BJ (cell line): Measurements from ENCODE around the gene LSM8. TPM values are rescaled to one million over a fixed set of nuclear protein-coding genes. Genes with fewer than 3 reads are reported as not detected.
A peak's percentile ranks its signal among the peaks of the same experiment; 100 is the strongest.

Source experiments
- CTCF ChIA-PET: fragments of 350-600 bp; formaldehyde crosslinking; extraction: SDS; loops from one replicate; lab custom pipeline; 2021; ENCODE audit warnings: antibody characterized with exemption, inconsistent platforms; lab: Yijun Ruan, JAX
- POLR2A ChIA-PET: fragments of 300-600 bp; sonication (Branson Sonifier 250); formaldehyde crosslinking; extraction: SDS; loops from one replicate; lab custom pipeline; 2021; ENCODE audit warnings: antibody characterized with exemption; lab: Charles Lee
- DNase-seq: peaks from one replicate; pipeline ENCODE4 v3.0.0-alpha.2; 2011; ENCODE audit warnings: low read depth
- H3K27me3 ChIP-seq: 2 replicates; pipeline ENCODE4 v1.6.0; 2011; ENCODE audit warnings: low read length; ENCODE audit not compliant: control insufficient read depth, insufficient read depth
- H3K36me3 ChIP-seq: 2 replicates; pipeline ENCODE4 v1.5.1; 2011; ENCODE audit warnings: low read length; ENCODE audit not compliant: control insufficient read depth, insufficient read depth
- H3K4me3 ChIP-seq: 2 replicates; pipeline ENCODE4 v1.5.1; 2011; ENCODE audit warnings: low read depth, mild to moderate bottlenecking, control low read depth, low read length
- polyA plus RNA-seq: library from polyadenylated mRNA; depleted of rRNA; stranded (reverse); fragments of >200 nt; gene quantifications from 2 replicates; pipeline ENCODE4 v1.2.3, GENCODE V29; 2011
- TF ChIP-seq, protein P1 (sequence below): IDR thresholded peaks from 2 replicates; pipeline ENCODE4 v1.5.1; 2011; ENCODE audit warnings: low read depth, mild to moderate bottlenecking, control low read depth, inconsistent platforms, low read length, moderate library complexity; ENCODE audit not compliant: insufficient read depth

The LSM8 gene
- polyA plus RNA-seq, 1 experiment = 49.5 TPM

GRCh38 chr7:118149394-118149793 lies 34.6 kb upstream of the LSM8 start:
- CTCF ChIA-PET = interaction anchor here (1.3 kb wide), 1 partner anchor 12 kb away, joined by 4 read pairs; no protein-coding TSS in a partner anchor
- POLR2A ChIA-PET = no interaction called here

DNA sequence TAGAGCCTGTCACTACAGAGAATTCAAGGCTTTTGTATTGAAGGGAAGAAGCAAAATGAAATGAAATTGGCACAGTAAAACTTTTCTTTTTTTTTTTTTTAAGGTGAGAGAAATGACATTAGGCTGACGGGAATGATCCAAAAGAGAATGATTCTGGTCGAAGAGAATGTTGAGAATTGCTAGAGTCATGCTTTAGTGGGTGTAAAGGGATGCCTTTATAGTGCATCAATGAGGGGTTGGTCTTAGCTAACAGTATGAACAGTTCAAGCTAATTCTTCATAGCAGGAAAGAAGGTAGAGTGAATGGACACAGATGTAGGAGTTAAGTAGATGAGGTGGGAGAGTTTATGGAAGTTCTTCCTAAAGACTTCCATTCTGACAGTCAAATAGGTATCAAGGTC lies 32.3 kb upstream of the LSM8 start:
- no peak overlapping the region for H3K4me3 ChIP-seq
- no peaks in the 10 kb centered on the region for H3K27me3 ChIP-seq
- ChIA-PET CTCF (no interaction called here), POLR2A (interaction anchor here (0.8 kb wide), 1 partner anchor 18 kb away, joined by 3 read pairs; no protein-coding TSS in a partner anchor)
- DNase-seq = no peak
- no peaks in the 10 kb centered on the region for H3K36me3 ChIP-seq
- TF ChIP-seq, protein P1, sequence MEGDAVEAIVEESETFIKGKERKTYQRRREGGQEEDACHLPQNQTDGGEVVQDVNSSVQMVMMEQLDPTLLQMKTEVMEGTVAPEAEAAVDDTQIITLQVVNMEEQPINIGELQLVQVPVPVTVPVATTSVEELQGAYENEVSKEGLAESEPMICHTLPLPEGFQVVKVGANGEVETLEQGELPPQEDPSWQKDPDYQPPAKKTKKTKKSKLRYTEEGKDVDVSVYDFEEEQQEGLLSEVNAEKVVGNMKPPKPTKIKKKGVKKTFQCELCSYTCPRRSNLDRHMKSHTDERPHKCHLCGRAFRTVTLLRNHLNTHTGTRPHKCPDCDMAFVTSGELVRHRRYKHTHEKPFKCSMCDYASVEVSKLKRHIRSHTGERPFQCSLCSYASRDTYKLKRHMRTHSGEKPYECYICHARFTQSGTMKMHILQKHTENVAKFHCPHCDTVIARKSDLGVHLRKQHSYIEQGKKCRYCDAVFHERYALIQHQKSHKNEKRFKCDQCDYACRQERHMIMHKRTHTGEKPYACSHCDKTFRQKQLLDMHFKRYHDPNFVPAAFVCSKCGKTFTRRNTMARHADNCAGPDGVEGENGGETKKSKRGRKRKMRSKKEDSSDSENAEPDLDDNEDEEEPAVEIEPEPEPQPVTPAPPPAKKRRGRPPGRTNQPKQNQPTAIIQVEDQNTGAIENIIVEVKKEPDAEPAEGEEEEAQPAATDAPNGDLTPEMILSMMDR = no peak

More at GRCh38 chr7:118149394-118149793, 34.6 kb upstream of the LSM8 start:
- TF ChIP-seq, protein P1 = no peak
- Histone ChIP-seq H3K27me3 (no peaks in the 10 kb centered on the region), H3K36me3 (no peaks in the 10 kb centered on the region), H3K4me3 (no peak overlapping the region)
- DNase-seq = no peak

- Histone ChIP-seq H3K4me3 (no peak overlapping the region), H3K27me3 (no peaks in the 10 kb centered on the region), H3K36me3 (no peaks in the 10 kb centered on the region)
- ChIA-PET POLR2A (interaction anchor here (0.8 kb wide), 1 partner anchor 17 kb away, joined by 3 read pairs; no protein-coding TSS in a partner anchor), CTCF (interaction anchor here (0.9 to 2.0 kb wide), 2 partner anchors 22 to 400 kb away, joined by 3 to 4 read pairs; no protein-coding TSS in a partner anchor)
- TF ChIP-seq, protein P1 = no peak
- no peak for DNase-seq
Observed at GRCh38 chr7:118152149-118152548, 31.8 kb upstream of the LSM8 start.

GRCh38 chr7:118152654-118153053 lies 31.3 kb upstream of the LSM8 start:
- no peaks in the 10 kb centered on the region for H3K36me3 ChIP-seq
- H3K4me3 ChIP-seq = no peak overlapping the region
- no peaks in the 10 kb centered on the region for H3K27me3 ChIP-seq
- DNase-seq = no peak
- POLR2A ChIA-PET = no interaction called here
- TF ChIP-seq, protein P1 = no peak
- CTCF ChIA-PET = interaction anchor here (0.9 to 2.0 kb wide), 2 partner anchors 21 to 401 kb away, joined by 3 to 4 read pairs; no protein-coding TSS in a partner anchor

- TF ChIP-seq, protein P1 = peak; percentile 48
- POLR2A ChIA-PET = no interaction called here
- DNase-seq = no peak
- CTCF ChIA-PET = interaction anchor here (2.0 kb wide), 1 partner anchor 20 kb away, joined by 4 read pairs; no protein-coding TSS in a partner anchor
- no peak overlapping the region for H3K4me3 ChIP-seq
- H3K36me3 ChIP-seq = no peaks in the 10 kb centered on the region
- no peaks in the 10 kb centered on the region for H3K27me3 ChIP-seq
Observed at GRCh38 chr7:118153551-118154177, 30.3 kb upstream of the LSM8 start.
